HG03469 (cell line): ENCODE measurements around the gene CLEC11A.
"Not testable (repeated sequence)": the region's sequence is repeated elsewhere in the genome, so short reads cannot be mapped to it uniquely, and the experiment has no call there.

Experiments
- ATAC-seq: cut with Tn5 transposase; IDR thresholded peaks from one replicate; pipeline ENCODE4 v1.9.1; 2021; ENCODE audit warnings: mild to moderate bottlenecking, moderate library complexity, moderate number of reproducible peaks; ENCODE audit not compliant: unreplicated experiment

Gene CLEC11A

GRCh38 chr19:50753879-50754278 lies 30.7 kb downstream of the CLEC11A start:
- no peak for ATAC-seq

- ATAC-seq = not testable (repeated sequence)
These were observed 33.1 kb downstream of the CLEC11A start for GRCh38 chr19:50756244-50756643.

GRCh38 chr19:50757624-50758023 lies 34.5 kb downstream of the CLEC11A start:
- not testable (repeated sequence) for ATAC-seq

GRCh38 chr19:50759076-50759475 lies 35.9 kb downstream of the CLEC11A start:
- not testable (repeated sequence) for ATAC-seq

GRCh38 chr19:50759886-50760285 lies 36.7 kb downstream of the CLEC11A start:
- ATAC-seq = no peak

GRCh38 chr19:50761501-50761900 lies 38.3 kb downstream of the CLEC11A start:
- not testable (repeated sequence) for ATAC-seq

GRCh38 chr19:50763521-50763920 lies 40.4 kb downstream of the CLEC11A start:
- ATAC-seq = not testable (repeated sequence)

- ATAC-seq = no peak
These were observed 41.2 kb downstream of the CLEC11A start for GRCh38 chr19:50764409-50764808.

GRCh38 chr19:50766746-50767145 lies 43.6 kb downstream of the CLEC11A start:
- ATAC-seq = not testable (repeated sequence)

GRCh38 chr19:50767263-50767662 lies 44.1 kb downstream of the CLEC11A start:
- not testable (repeated sequence) for ATAC-seq

- no peak for ATAC-seq
These were observed 45.1 kb downstream of the CLEC11A start for GRCh38 chr19:50768277-50768676.

GRCh38 chr19:50770164-50770563 lies 47.0 kb downstream of the CLEC11A start, which contains the start of gene GPR32:
Gene GPR32, plus strand, starts transcription at chr19:50770464. Its CDS starts 137 bp downstream, at chr19:50770601.
- not testable (repeated sequence) for ATAC-seq

- ATAC-seq = no peak
These were observed 47.7 kb downstream of the CLEC11A start for GRCh38 chr19:50770888-50771287.

- no peak for ATAC-seq
These were observed 49.3 kb downstream of the CLEC11A start for GRCh38 chr19:50772476-50772875.

- not testable (repeated sequence) for ATAC-seq
These were observed 49.7 kb downstream of the CLEC11A start for GRCh38 chr19:50772912-50773311.

GRCh38 chr19:50773454-50773853 lies 50.3 kb downstream of the CLEC11A start:
- ATAC-seq = not testable (repeated sequence)
